ENCODE results near the gene RGS12. TPM values are rescaled to one million over a fixed set of nuclear protein-coding genes. Genes with fewer than 3 reads are reported as not detected.
A peak's percentile ranks its signal among the peaks of the same experiment; 100 is the strongest.

The RGS12 gene
- total and polyA plus RNA-seq, 5 experiments from 2014 or later = 1.2 to 2.6 (median 2.0) TPM

- Mint-ChIP-seq H3K4me3 (no peak overlapping the region), H3K9me3 (no peaks in the 10 kb centered on the region), H3K27ac (no peak overlapping the region), H3K4me1 (no peaks in the 10 kb centered on the region), H3K27me3 (no peaks in the 10 kb centered on the region), H3K36me3 (peaks cover 0 to 2% (median 0%) of the 10 kb centered on the region in 3 donors)
- ATAC-seq = no peak
- DNase-seq = peak in 1 of 10 donors; percentile 38
- POLR2A ChIA-PET = no interaction called here
Measured at GRCh38 chr4:3249711-3250437, 42.9 kb upstream of the RGS12 start.

- Mint-ChIP-seq H3K4me1 (no peaks in the 10 kb centered on the region), H3K27me3 (no peaks in the 10 kb centered on the region), H3K27ac (no peak overlapping the region), H3K36me3 (peaks cover 0 to 2% (median 0%) of the 10 kb centered on the region in 3 donors), H3K4me3 (no peak overlapping the region), H3K9me3 (no peaks in the 10 kb centered on the region)
- ATAC-seq (no peak), DNase-seq (peak in 1 of 10 donors; percentile 47)
- POLR2A ChIA-PET = no interaction called here
Measured at GRCh38 chr4:3250438-3250955, 42.3 kb upstream of the RGS12 start.

GRCh38 chr4:3250956-3251690 lies 41.7 kb upstream of the RGS12 start:
- Mint-ChIP-seq H3K36me3 (peaks cover 0 to 2% (median 0%) of the 10 kb centered on the region in 3 donors), H3K4me3 (no peak overlapping the region), H3K27ac (no peak overlapping the region), H3K9me3 (no peaks in the 10 kb centered on the region), H3K27me3 (no peaks in the 10 kb centered on the region), H3K4me1 (no peaks in the 10 kb centered on the region)
- ATAC-seq (no peak), DNase-seq (peak in 1 of 10 donors; percentile 56)
- POLR2A ChIA-PET = no interaction called here

- no peak overlapping the region for H3K4me3 Mint-ChIP-seq
- POLR2A ChIA-PET = no interaction called here
- no peaks in the 10 kb centered on the region for H3K9me3 Mint-ChIP-seq
- H3K4me1 Mint-ChIP-seq = no peaks in the 10 kb centered on the region
- peaks cover 0 to 10% (median 0%) of the 10 kb centered on the region in 3 donors for H3K36me3 Mint-ChIP-seq
- no peaks in the 10 kb centered on the region for H3K27me3 Mint-ChIP-seq
- no peak for ATAC-seq
- peak in 1 of 10 donors; percentile 37 for DNase-seq
- no peak overlapping the region for H3K27ac Mint-ChIP-seq
Measured at GRCh38 chr4:3251691-3252479, 40.9 kb upstream of the RGS12 start.

GRCh38 chr4:3252480-3252828 lies 40.4 kb upstream of the RGS12 start:
- ATAC-seq (no peak), DNase-seq (no peak)
- Mint-ChIP-seq H3K4me1 (no peaks in the 10 kb centered on the region), H3K27me3 (no peaks in the 10 kb centered on the region), H3K36me3 (peaks cover 0 to 10% (median 0%) of the 10 kb centered on the region in 3 donors), H3K9me3 (no peaks in the 10 kb centered on the region), H3K27ac (no peak overlapping the region), H3K4me3 (no peak overlapping the region)
- POLR2A ChIA-PET = no interaction called here

- POLR2A ChIA-PET = no interaction called here
- Mint-ChIP-seq H3K9me3 (no peaks in the 10 kb centered on the region), H3K36me3 (peaks cover 0 to 10% (median 0%) of the 10 kb centered on the region in 3 donors), H3K27ac (no peak overlapping the region), H3K4me3 (no peak overlapping the region), H3K27me3 (no peaks in the 10 kb centered on the region), H3K4me1 (no peaks in the 10 kb centered on the region)
- DNase-seq (no peak), ATAC-seq (no peak)
Measured at GRCh38 chr4:3252831-3253641, 39.8 kb upstream of the RGS12 start.

GRCh38 chr4:3253808-3254207 lies 39.0 kb upstream of the RGS12 start:
- DNase-seq = no peak
- Mint-ChIP-seq H3K27ac (no peak overlapping the region), H3K27me3 (no peaks in the 10 kb centered on the region), H3K4me1 (no peaks in the 10 kb centered on the region), H3K9me3 (no peaks in the 10 kb centered on the region), H3K4me3 (no peak overlapping the region), H3K36me3 (peaks cover 0 to 10% (median 0%) of the 10 kb centered on the region in 3 donors)
- no peak for ATAC-seq
- POLR2A ChIA-PET = no interaction called here

GRCh38 chr4:3254302-3255131 lies 38.3 kb upstream of the RGS12 start:
- POLR2A ChIA-PET = no interaction called here
- no peaks in the 10 kb centered on the region for H3K9me3 Mint-ChIP-seq

GRCh38 chr4:3255611-3256186 lies 37.1 kb upstream of the RGS12 start:
- peaks cover 0 to 10% (median 0%) of the 10 kb centered on the region in 3 donors for H3K36me3 Mint-ChIP-seq
- ATAC-seq (no peak), DNase-seq (no peak)
- POLR2A ChIA-PET = no interaction called here
- no peak overlapping the region for H3K4me3 Mint-ChIP-seq
- no peaks in the 10 kb centered on the region for H3K4me1 Mint-ChIP-seq
- H3K27ac Mint-ChIP-seq = no peak overlapping the region
- no peaks in the 10 kb centered on the region for H3K9me3 Mint-ChIP-seq
- no peaks in the 10 kb centered on the region for H3K27me3 Mint-ChIP-seq

More at GRCh38 chr4:3254302-3255131, 38.3 kb upstream of the RGS12 start:
- DNase-seq (no peak), ATAC-seq (no peak)
- Mint-ChIP-seq H3K27me3 (no peaks in the 10 kb centered on the region), H3K4me3 (no peak overlapping the region), H3K27ac (no peak overlapping the region), H3K4me1 (no peaks in the 10 kb centered on the region), H3K36me3 (peaks cover 0 to 10% (median 0%) of the 10 kb centered on the region in 3 donors)

- H3K36me3 Mint-ChIP-seq = peaks cover 0 to 10% (median 0%) of the 10 kb centered on the region in 3 donors
- no peak for ATAC-seq
- POLR2A ChIA-PET = interaction anchor here (0.6 kb wide), 1 partner anchor 738 kb away, joined by 4 read pairs; no protein-coding TSS in a partner anchor
- H3K9me3 Mint-ChIP-seq = no peaks in the 10 kb centered on the region
- H3K27ac Mint-ChIP-seq = peak overlapping the region in 1 of 10 donors; percentile 66
- H3K27me3 Mint-ChIP-seq = no peaks in the 10 kb centered on the region
- peak overlapping the region in 1 of 10 donors; percentile 15 for H3K4me3 Mint-ChIP-seq
- no peak for DNase-seq
- H3K4me1 Mint-ChIP-seq = no peaks in the 10 kb centered on the region
Measured at GRCh38 chr4:3256230-3257102, 36.4 kb upstream of the RGS12 start.
